Liver (tissue), 9 donors: Measurements from ENCODE around the gene PXYLP1. TPM values are rescaled to one million over a fixed set of nuclear protein-coding genes. Genes with fewer than 3 reads are reported as not detected.

Source experiments
- DNase-seq: peaks from one replicate; pipeline ENCODE4 v3.0.0-alpha.2; 2017; ENCODE audit warnings: low spot score
- H3K27ac ChIP-seq, 2 donors: one replicate each; pipeline ENCODE4 v1.7.0; 2013; ENCODE audit warnings: inconsistent platforms in 2 of 2, low read length in 2 of 2, control low read depth in 1 of 2, low read depth in 1 of 2, mild to moderate bottlenecking in 1 of 2
- H3K27me3 ChIP-seq, 4 donors: one replicate each; pipeline versions ENCODE4 v1.6.1 to v1.7.0; 2013; ENCODE audit warnings: low read length in 3 of 4, inconsistent platforms in 1 of 4, mild to moderate bottlenecking in 1 of 4, moderate library complexity in 1 of 4; ENCODE audit not compliant: control insufficient read depth in 4 of 4, insufficient read depth in 4 of 4
- H3K36me3 ChIP-seq, 4 donors: one replicate each; pipeline versions ENCODE4 v1.6.1 to v1.7.0; 2013; ENCODE audit warnings: low read length in 3 of 4, mild to moderate bottlenecking in 3 of 4, low read depth in 1 of 4, moderate library complexity in 1 of 4; ENCODE audit not compliant: control insufficient read depth in 4 of 4, insufficient read depth in 3 of 4
- H3K4me1 ChIP-seq, 4 donors: one replicate each; pipeline versions ENCODE4 v1.6.1 to v1.7.0; 2013; ENCODE audit warnings: low read length in 3 of 4, mild to moderate bottlenecking in 3 of 4, moderate library complexity in 1 of 4; ENCODE audit not compliant: control insufficient read depth in 4 of 4, insufficient read depth in 4 of 4
- H3K4me3 ChIP-seq, 3 donors: one replicate each; pipeline versions ENCODE4 v1.6.1 to v1.7.0; 2013; ENCODE audit warnings: low read length in 3 of 3, control low read depth in 1 of 3, low read depth in 1 of 3, mild to moderate bottlenecking in 1 of 3
- H3K9ac ChIP-seq, 2 donors: one replicate each; pipeline ENCODE4 v1.7.0; 2013; ENCODE audit warnings: low read length in 2 of 2, mild to moderate bottlenecking in 2 of 2, moderate library complexity in 2 of 2, control low read depth in 1 of 2, low read depth in 1 of 2
- H3K9me3 ChIP-seq, 4 donors: one replicate each; pipeline versions ENCODE4 v1.6.1 to v1.7.0; 2013; ENCODE audit warnings: low read length in 3 of 4; ENCODE audit not compliant: control insufficient read depth in 4 of 4
- EGR1 ChIP-seq, 2 donors: IDR thresholded peaks; 2 replicates each; pipeline ENCODE4 v1.6.1; 2016 to 2018; ENCODE audit warnings: antibody characterized with exemption in 2 of 2, low read depth in 2 of 2
- FOXA1 ChIP-seq: IDR thresholded peaks from 2 replicates; pipeline ENCODE4 v1.6.1; 2016; ENCODE audit warnings: antibody characterized with exemption
- GABPA ChIP-seq, 2 donors: IDR thresholded peaks in 1 of 2; conservative IDR thresholded peaks in 1 of 2; 2 replicates each; pipeline ENCODE4 v1.6.1; 2016; ENCODE audit warnings: antibody characterized with exemption in 2 of 2, mild to moderate bottlenecking in 1 of 2, moderate library complexity in 1 of 2
- HNF4A ChIP-seq, 2 donors: conservative IDR thresholded peaks; 2 replicates each; pipeline ENCODE4 v1.6.1; 2016; ENCODE audit warnings: antibody characterized with exemption in 2 of 2, mild to moderate bottlenecking in 2 of 2
- HNF4G ChIP-seq: IDR thresholded peaks from 2 replicates; pipeline ENCODE4 v1.6.1; 2016; ENCODE audit warnings: antibody characterized with exemption
- JUND ChIP-seq, 2 donors: IDR thresholded peaks; 2 replicates each; pipeline ENCODE4 v1.6.1; 2016; ENCODE audit warnings: antibody characterized with exemption in 2 of 2
- MAX ChIP-seq: IDR thresholded peaks from 2 replicates; pipeline ENCODE4 v1.6.1; 2016; ENCODE audit warnings: antibody characterized with exemption
- NR2F2 ChIP-seq: IDR thresholded peaks from 2 replicates; pipeline ENCODE4 v1.6.1; 2016; ENCODE audit warnings: antibody characterized with exemption
- RAD21 ChIP-seq, 2 donors: IDR thresholded peaks; 2 replicates each; pipeline ENCODE4 v1.6.1; 2016; ENCODE audit warnings: antibody characterized with exemption in 2 of 2, mild to moderate bottlenecking in 2 of 2
- REST ChIP-seq: IDR thresholded peaks from 2 replicates; pipeline ENCODE4 v1.6.1; 2016; ENCODE audit warnings: antibody characterized with exemption, mild to moderate bottlenecking
- TAF1 ChIP-seq: conservative IDR thresholded peaks from 2 replicates; pipeline ENCODE4 v1.6.1; 2016; ENCODE audit warnings: antibody characterized with exemption, mild to moderate bottlenecking
- YY1 ChIP-seq: IDR thresholded peaks from 2 replicates; pipeline ENCODE4 v1.6.1; 2016; ENCODE audit warnings: antibody characterized with exemption, mild to moderate bottlenecking
- WGBS: extraction: QIAGEN DNeasy Blood & Tissue Kit; methylation state at CpG from one replicate; pipeline ENCODE4 v1.1.7; 2013; 5-methylcytosine and 5-hydroxymethylcytosine counted together
- polyA plus RNA-seq, 2 donors: library from polyadenylated mRNA; stranded (reverse) in 1 of 2; unstranded in 1 of 2; fragments of 200-250 nt in 1 of 2; fragments of >200 nt in 1 of 2; fragmentation: Nextera tagmentation in 1 of 2; extraction: Ambion mirVana in 1 of 2; gene quantifications; one replicate each; pipeline versions ENCODE4 v1.2.1 to v1.2.3, GENCODE V29; 2013 to 2015
- total RNA-seq, 2 donors: library from RNA; depleted of rRNA; stranded (reverse); fragments of >200 nt; gene quantifications; one replicate each; pipeline ENCODE4 v1.2.3, GENCODE V29; 2014
- donor health status: healthy.
- donor health status: healthy.
- donor health status: healthy.
- donor health status: healthy.
- donor health status: healthy.

PXYLP1 gene
- total and polyA plus RNA-seq, 4 donors = 1.1 to 5.3 (median 3.1) TPM

GRCh38 chr3:141193066-141193830 lies 38.4 kb upstream of the PXYLP1 start:
- peaks cover 0 to 19% (median 3%) of the 10 kb centered on the region in 4 donors for H3K27me3 ChIP-seq
- 77% methylated on average over 13 of the region's 13 CpGs for WGBS
- no peaks in the 10 kb centered on the region for H3K9me3 ChIP-seq
- no peaks in the 10 kb centered on the region for H3K4me1 ChIP-seq
- no peak overlapping the region for H3K4me3 ChIP-seq
- no peak for TF ChIP-seq FOXA1
- no peak for TF ChIP-seq RAD21 (IDR thresholded peaks at IDR 0.05)
- TF ChIP-seq TAF1 = no peak
- TF ChIP-seq JUND (IDR thresholded peaks at IDR 0.05) = no peak
- TF ChIP-seq HNF4G = no peak
- no peak for TF ChIP-seq NR2F2
- TF ChIP-seq MAX = no peak
- no peak for TF ChIP-seq HNF4A (conservative IDR thresholded peaks at IDR 0.05)
- no peak for TF ChIP-seq GABPA (IDR thresholded peaks at IDR 0.05 in 1 of 2, conservative IDR thresholded peaks at IDR 0.05 in 1 of 2)
- DNase-seq = no peak
- H3K9ac ChIP-seq = no peak overlapping the region
- H3K27ac ChIP-seq = no peak overlapping the region
- H3K36me3 ChIP-seq = no peaks in the 10 kb centered on the region

- Histone ChIP-seq H3K27ac (no peak overlapping the region), H3K4me1 (no peaks in the 10 kb centered on the region), H3K9me3 (no peaks in the 10 kb centered on the region), H3K27me3 (no peaks in the 10 kb centered on the region), H3K36me3 (no peaks in the 10 kb centered on the region), H3K4me3 (no peak overlapping the region), H3K9ac (no peak overlapping the region)
- WGBS = 62% methylated on average over 3 of the region's 3 CpGs
- TF ChIP-seq REST (no peak), YY1 (no peak), JUND (IDR thresholded peaks at IDR 0.05) (no peak)
- DNase-seq = no peak
Measured at GRCh38 chr3:141201122-141201521, 30.5 kb upstream of the PXYLP1 start.

GRCh38 chr3:141202682-141203081 lies 28.9 kb upstream of the PXYLP1 start:
- H3K27me3 ChIP-seq = no peaks in the 10 kb centered on the region
- no peak overlapping the region for H3K9ac ChIP-seq
- DNase-seq = no peak
- H3K36me3 ChIP-seq = no peaks in the 10 kb centered on the region
- WGBS = 76% methylated on average over 4 of the region's 4 CpGs
- H3K4me1 ChIP-seq = no peaks in the 10 kb centered on the region
- TF ChIP-seq RAD21 (IDR thresholded peaks at IDR 0.05) = no peak
- TF ChIP-seq JUND (IDR thresholded peaks at IDR 0.05) = no peak
- no peak for TF ChIP-seq EGR1 (IDR thresholded peaks at IDR 0.05; ENCODE audit: low read depth in 2 of 2)
- TF ChIP-seq REST = no peak
- no peak for TF ChIP-seq HNF4G
- TF ChIP-seq HNF4A (conservative IDR thresholded peaks at IDR 0.05) = no peak
- TF ChIP-seq GABPA (IDR thresholded peaks at IDR 0.05 in 1 of 2, conservative IDR thresholded peaks at IDR 0.05 in 1 of 2) = no peak
- no peaks in the 10 kb centered on the region for H3K9me3 ChIP-seq
- H3K27ac ChIP-seq = no peak overlapping the region
- H3K4me3 ChIP-seq = no peak overlapping the region
